ES-I3 (cell line): ENCODE measurements around the gene IFNL2.
A peak's percentile ranks its signal among the peaks of the same experiment; 100 is the strongest.

Experiments
- H3K36me3 ChIP-seq: 2 replicates; pipeline ENCODE4 v1.6.1; 2013; ENCODE audit warnings: mild to moderate bottlenecking, low read length, control low read depth, moderate library complexity; ENCODE audit not compliant: insufficient read depth
- H3K4me1 ChIP-seq: 2 replicates; pipeline ENCODE4 v1.6.1; 2013; ENCODE audit warnings: mild to moderate bottlenecking, control low read depth, low read length; ENCODE audit not compliant: insufficient read depth
- H3K9ac ChIP-seq: 2 replicates; pipeline ENCODE4 v1.6.1; 2013; ENCODE audit warnings: low read depth, mild to moderate bottlenecking, low read length, moderate library complexity
- H3K9me3 ChIP-seq: 2 replicates; pipeline ENCODE4 v1.6.1; 2013; ENCODE audit warnings: mild to moderate bottlenecking, low read length, moderate library complexity; ENCODE audit not compliant: control insufficient read depth, insufficient read depth

The IFNL2 gene

DNA sequence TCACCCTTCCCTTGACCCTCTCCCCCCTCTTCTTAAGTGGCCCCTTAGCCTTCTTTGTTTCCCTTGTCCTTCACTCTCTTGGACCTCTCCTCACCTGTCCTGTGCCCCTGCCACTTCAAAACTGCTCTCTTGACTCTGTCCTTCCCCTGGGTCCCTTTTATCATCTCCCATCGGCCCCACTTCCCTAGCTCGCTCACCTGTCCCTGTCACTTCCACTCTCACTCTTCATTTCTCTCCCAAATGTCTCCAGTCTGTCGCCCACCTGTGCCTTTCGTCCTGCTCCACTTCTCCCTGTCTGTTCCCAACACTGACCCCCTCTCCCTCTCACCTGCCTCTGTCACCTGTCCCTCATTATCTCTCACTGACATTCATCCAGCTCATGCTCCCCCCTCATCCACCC is 28.7 kb downstream of the IFNL2 start:
- Histone ChIP-seq H3K36me3 (no peaks in the 10 kb centered on the region), H3K4me1 (no peaks in the 10 kb centered on the region), H3K9ac (no peak overlapping the region), H3K9me3 (no peaks in the 10 kb centered on the region)

GRCh38 chr19:39297931-39298634 is 29.9 kb downstream of the IFNL2 start:
- H3K4me1 ChIP-seq: 0 out of 2 replicates have a peak, but pooled peaks cover 2% of the 10 kb centered on the region
- no peaks in the 10 kb centered on the region for H3K36me3 ChIP-seq
- H3K9ac ChIP-seq: no peak overlapping the region
- H3K9me3 ChIP-seq: no peaks in the 10 kb centered on the region

DNA sequence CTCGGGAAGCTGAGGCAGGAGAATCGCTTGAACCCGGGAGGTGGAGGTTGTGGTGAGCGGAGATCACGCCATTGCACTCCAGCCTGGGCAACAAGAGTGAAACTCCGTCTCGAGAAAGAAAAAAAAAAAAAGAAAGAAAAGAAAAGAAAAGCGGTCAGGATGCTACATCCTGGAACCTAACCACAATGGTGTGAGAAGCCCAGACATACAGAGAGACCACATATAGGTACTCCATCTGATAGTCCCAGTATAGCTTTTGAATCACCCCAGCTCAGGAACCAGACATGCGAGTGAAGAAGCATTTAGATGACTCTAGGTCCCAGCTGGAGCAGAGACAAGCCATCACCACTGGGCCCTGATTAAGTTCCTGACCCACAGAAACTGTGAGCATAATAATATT is 31.2 kb downstream of the IFNL2 start:
- Histone ChIP-seq H3K36me3 (no peaks in the 10 kb centered on the region), H3K4me1 (0 out of 2 replicates have a peak, but pooled peaks cover 3% of the 10 kb centered on the region), H3K9me3 (no peaks in the 10 kb centered on the region), H3K9ac (no peak overlapping the region)

- no peaks in the 10 kb centered on the region for H3K9me3 ChIP-seq
- H3K4me1 ChIP-seq: peaks cover 7% of the 10 kb centered on the region; the same call in 1 of the 2 replicates
- no peak overlapping the region for H3K9ac ChIP-seq
- H3K36me3 ChIP-seq: no peaks in the 10 kb centered on the region
Observed at GRCh38 chr19:39299832-39300231, 31.6 kb downstream of the IFNL2 start.

GRCh38 chr19:39301021-39301420 is 32.8 kb downstream of the IFNL2 start:
- H3K9me3 ChIP-seq: no peaks in the 10 kb centered on the region

DNA sequence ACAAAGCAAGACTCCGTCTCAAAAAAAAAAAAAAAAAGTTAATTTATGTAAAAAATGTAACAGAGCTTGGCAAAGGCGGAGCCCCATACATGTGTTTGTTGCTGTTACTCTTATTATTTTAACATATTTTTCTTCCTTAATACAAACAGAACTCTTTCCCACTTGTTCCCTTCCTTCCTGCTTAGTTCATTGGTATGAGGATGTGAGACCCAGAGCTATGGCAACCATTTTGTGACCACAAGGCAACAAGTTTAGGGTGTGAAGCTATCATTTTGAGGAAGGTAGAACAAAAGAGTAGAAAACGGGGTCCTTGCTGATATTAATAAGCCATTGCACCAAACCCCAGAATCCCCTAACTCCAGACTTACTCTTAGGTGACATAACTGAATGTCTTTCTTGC is 33.4 kb downstream of the IFNL2 start:
- H3K36me3 ChIP-seq: no peaks in the 10 kb centered on the region
- peaks cover 18% of the 10 kb centered on the region for H3K4me1 ChIP-seq
- H3K9me3 ChIP-seq: no peaks in the 10 kb centered on the region
- H3K9ac ChIP-seq: no peak overlapping the region

More at GRCh38 chr19:39301021-39301420, 32.8 kb downstream of the IFNL2 start:
- Histone ChIP-seq H3K4me1 (peaks cover 13% of the 10 kb centered on the region), H3K36me3 (no peaks in the 10 kb centered on the region), H3K9ac (no peak overlapping the region)

DNA sequence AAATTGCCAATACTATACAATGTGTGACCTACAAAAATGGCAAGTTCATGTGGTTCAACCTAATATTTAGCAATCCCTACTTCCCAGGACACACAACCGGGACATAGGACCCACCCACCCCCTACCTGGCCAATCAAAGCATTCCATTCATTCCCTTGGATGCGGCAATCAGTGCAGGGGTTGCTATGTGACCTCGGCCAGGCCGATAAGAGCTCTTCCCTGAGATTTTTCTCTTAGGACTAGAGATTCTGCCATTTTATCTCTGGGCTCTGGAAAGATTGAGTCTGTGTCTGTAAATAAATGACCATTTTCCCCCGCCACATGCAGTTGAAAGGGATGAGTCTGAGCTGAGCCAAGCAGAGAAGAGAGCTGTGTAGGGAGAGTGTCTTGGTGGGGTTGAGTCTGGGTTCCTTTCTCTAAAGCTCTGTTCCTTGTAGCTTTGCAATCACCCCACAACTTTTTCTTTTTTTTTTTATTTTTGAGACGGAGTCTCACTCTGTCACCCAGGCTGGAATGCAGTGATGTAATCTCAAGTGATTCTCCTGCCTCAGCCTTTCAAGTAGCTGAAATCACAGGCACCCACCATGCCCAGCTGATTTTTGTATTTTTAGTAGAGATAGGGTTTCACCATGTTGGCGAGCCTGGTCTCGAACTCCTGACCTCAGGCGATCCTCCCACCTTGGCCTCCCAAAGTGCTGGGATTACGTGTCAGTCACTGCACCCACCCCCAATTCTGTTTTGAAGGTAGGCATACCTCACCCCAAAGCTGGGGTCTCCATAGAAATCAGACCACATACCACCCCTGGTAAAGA is 35.4 kb downstream of the IFNL2 start:
- Histone ChIP-seq H3K9ac (0 out of 2 replicates have a peak overlapping the region, but pooled peaks have one; percentile 2), H3K9me3 (no peaks in the 10 kb centered on the region), H3K4me1 (peaks cover 19% of the 10 kb centered on the region), H3K36me3 (no peaks in the 10 kb centered on the region)

DNA sequence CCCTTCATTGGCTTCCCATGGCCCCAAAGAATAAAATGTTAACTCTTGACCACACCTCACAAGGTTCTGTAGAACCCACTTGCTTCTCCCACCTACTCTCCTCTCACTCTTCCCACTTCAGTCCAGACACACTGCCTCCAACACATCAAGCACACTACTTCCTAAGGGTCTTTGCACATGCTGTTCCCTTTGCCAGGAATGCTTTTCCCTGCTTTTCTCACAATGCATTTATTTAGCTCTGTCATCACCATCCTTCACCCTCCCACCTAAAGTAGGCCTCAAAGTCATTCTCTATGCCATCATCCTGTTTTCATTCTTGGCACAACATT is 36.0 kb downstream of the IFNL2 start:
- peaks cover 23% of the 10 kb centered on the region for H3K4me1 ChIP-seq
- no peak overlapping the region for H3K9ac ChIP-seq
- no peaks in the 10 kb centered on the region for H3K36me3 ChIP-seq
- no peaks in the 10 kb centered on the region for H3K9me3 ChIP-seq

GRCh38 chr19:39304701-39305571 is 36.7 kb downstream of the IFNL2 start:
- Histone ChIP-seq H3K36me3 (no peaks in the 10 kb centered on the region), H3K9ac (no peak overlapping the region), H3K4me1 (peaks cover 23% of the 10 kb centered on the region)

GRCh38 chr19:39306075-39306474 is 37.9 kb downstream of the IFNL2 start:
- Histone ChIP-seq H3K9me3 (no peaks in the 10 kb centered on the region), H3K9ac (no peak overlapping the region), H3K36me3 (no peaks in the 10 kb centered on the region), H3K4me1 (peaks cover 23% of the 10 kb centered on the region)

More at GRCh38 chr19:39304701-39305571, 36.7 kb downstream of the IFNL2 start:
- no peaks in the 10 kb centered on the region for H3K9me3 ChIP-seq

GRCh38 chr19:39307046-39307821 is 39.0 kb downstream of the IFNL2 start:
- no peaks in the 10 kb centered on the region for H3K9me3 ChIP-seq
- H3K36me3 ChIP-seq: no peaks in the 10 kb centered on the region
- H3K4me1 ChIP-seq: peaks cover 23% of the 10 kb centered on the region
- peak overlapping the region; percentile 81 for H3K9ac ChIP-seq

GRCh38 chr19:39307822-39308530 is 39.8 kb downstream of the IFNL2 start:
- H3K4me1 ChIP-seq: peaks cover 22% of the 10 kb centered on the region
- peak overlapping the region; percentile 81 for H3K9ac ChIP-seq
- no peaks in the 10 kb centered on the region for H3K9me3 ChIP-seq
- H3K36me3 ChIP-seq: no peaks in the 10 kb centered on the region

GRCh38 chr19:39308531-39309304 is 40.5 kb downstream of the IFNL2 start:
- Histone ChIP-seq H3K9ac (peak overlapping the region; percentile 81; the same call in 1 of the 2 replicates), H3K4me1 (peaks cover 19% of the 10 kb centered on the region), H3K9me3 (no peaks in the 10 kb centered on the region), H3K36me3 (no peaks in the 10 kb centered on the region)
